HEK293 (cell line): Measurements from ENCODE around the gene SYT10.

Experiments
- CTCF ChIA-PET: fragments of 350-600 bp; formaldehyde crosslinking; extraction: SDS; loops from one replicate; lab custom pipeline; 2021; ENCODE audit warnings: antibody characterized with exemption; lab: Yijun Ruan, JAX
- POLR2A ChIA-PET: fragments of 300-600 bp; formaldehyde crosslinking; extraction: SDS; loops from one replicate; lab custom pipeline; 2020; ENCODE audit warnings: antibody characterized with exemption, inconsistent platforms; lab: Yijun Ruan, JAX
- H3K27ac ChIP-seq: fragments of 200-500 bp; sonication (Bioruptor generic); 2 replicates; pipeline ENCODE4 v1.5.1; 2014; ENCODE audit warnings: low read depth, low read length, control low read depth, inconsistent platforms; ENCODE audit errors: extremely low read depth
- H3K36me3 ChIP-seq, 2 experiments: fragments of 200-500 bp in 1 of 2; sonication (Bioruptor generic) in 1 of 2; 1 replicate in 1 of 2; 2 replicates in 1 of 2; pipeline ENCODE4 v1.5.1; 2014 to 2017; ENCODE audit warnings: inconsistent platforms in 2 of 2, low read length in 2 of 2; ENCODE audit not compliant: control insufficient read depth in 2 of 2, insufficient read depth in 1 of 2
- H3K4me1 ChIP-seq: fragments of 200-500 bp; sonication (Bioruptor generic); 2 replicates; pipeline ENCODE4 v1.5.1; 2014; ENCODE audit warnings: mild to moderate bottlenecking, low read length, inconsistent platforms; ENCODE audit not compliant: control insufficient read depth, insufficient read depth
- H3K4me3 ChIP-seq: 2 replicates; pipeline ENCODE4 v1.5.1; 2011; ENCODE audit warnings: low read depth, mild to moderate bottlenecking, control low read depth, low read length, moderate library complexity
- H3K9me3 ChIP-seq: fragments of 200-500 bp; sonication (Bioruptor generic); 2 replicates; pipeline ENCODE4 v1.5.1; 2014; ENCODE audit warnings: low read depth, low read length, inconsistent platforms; ENCODE audit not compliant: control insufficient read depth, insufficient read depth
- BCL6B ChIP-seq: fragments of 450-650 bp; formaldehyde crosslinking; IDR thresholded peaks from 2 replicates; pipeline ENCODE4 v1.5.1; 2017; ENCODE audit warnings: missing biosample characterization, missing genetic modification characterization
- KLF17 ChIP-seq: fragments of 450-650 bp; formaldehyde crosslinking; IDR thresholded peaks from 2 replicates; pipeline ENCODE4 v1.5.1; 2016; ENCODE audit warnings: missing biosample characterization, missing genetic modification characterization
- OSR2 ChIP-seq: fragments of 450-650 bp; formaldehyde crosslinking; IDR thresholded peaks from 2 replicates; pipeline ENCODE4 v1.5.1; 2016; ENCODE audit warnings: missing biosample characterization, missing genetic modification characterization
- PBX3 ChIP-seq: sonication (generic); formaldehyde crosslinking; IDR thresholded peaks from 2 replicates; pipeline ENCODE4 v1.8.1; 2022; ENCODE audit warnings: mild to moderate bottlenecking, moderate library complexity, missing genetic modification reagents
- PRDM2 ChIP-seq: fragments of 450-650 bp; formaldehyde crosslinking; IDR thresholded peaks from 2 replicates; pipeline ENCODE4 v1.5.1; 2016; ENCODE audit warnings: missing biosample characterization, missing genetic modification characterization, borderline replicate concordance
- RBAK ChIP-seq: fragments of 450-650 bp; formaldehyde crosslinking; IDR thresholded peaks from 2 replicates; pipeline ENCODE4 v1.5.1; 2016; ENCODE audit warnings: missing biosample characterization, missing genetic modification characterization
- SP3 ChIP-seq: fragments of 450-650 bp; formaldehyde crosslinking; IDR thresholded peaks from 2 replicates; pipeline ENCODE4 v1.5.1; 2016; ENCODE audit warnings: missing biosample characterization, missing genetic modification characterization
- ZBTB20 ChIP-seq: fragments of 450-650 bp; formaldehyde crosslinking; IDR thresholded peaks from 2 replicates; pipeline ENCODE4 v1.5.1; 2016; ENCODE audit warnings: missing biosample characterization, missing genetic modification characterization
- ZEB2 ChIP-seq: fragments of 450-650 bp; formaldehyde crosslinking; IDR thresholded peaks from 2 replicates; pipeline ENCODE4 v1.5.1; 2016; ENCODE audit warnings: missing biosample characterization, missing genetic modification characterization
- ZFP37 ChIP-seq: fragments of 450-650 bp; formaldehyde crosslinking; IDR thresholded peaks from 2 replicates; pipeline ENCODE4 v1.5.1; 2016; ENCODE audit warnings: missing biosample characterization, missing genetic modification characterization
- ZFP41 ChIP-seq: fragments of 450-650 bp; formaldehyde crosslinking; IDR thresholded peaks from 2 replicates; pipeline ENCODE4 v1.5.1; 2016; ENCODE audit warnings: missing biosample characterization, missing genetic modification characterization, borderline replicate concordance
- ZNF10 ChIP-seq: fragments of 450-650 bp; formaldehyde crosslinking; IDR thresholded peaks from 2 replicates; pipeline ENCODE4 v1.5.1; 2017; ENCODE audit warnings: missing biosample characterization, missing genetic modification characterization
- ZNF140 ChIP-seq: fragments of 450-650 bp; formaldehyde crosslinking; IDR thresholded peaks from 2 replicates; pipeline ENCODE4 v1.5.1; 2016; ENCODE audit warnings: missing biosample characterization, missing genetic modification characterization
- ZNF596 ChIP-seq: fragments of 450-650 bp; IDR thresholded peaks from 2 replicates; pipeline ENCODE4 v1.5.0; 2018; ENCODE audit warnings: missing biosample characterization, mild to moderate bottlenecking, missing genetic modification characterization, moderate library complexity
- ZNF629 ChIP-seq: fragments of 450-650 bp; formaldehyde crosslinking; IDR thresholded peaks from 2 replicates; pipeline ENCODE4 v1.5.1; 2017; ENCODE audit warnings: missing biosample characterization, missing genetic modification characterization
- ZNF670 ChIP-seq: fragments of 450-650 bp; formaldehyde crosslinking; IDR thresholded peaks from 2 replicates; pipeline ENCODE4 v1.5.1; 2016; ENCODE audit warnings: missing biosample characterization, missing genetic modification characterization, low read depth
- ZNF792 ChIP-seq: fragments of 450-650 bp; formaldehyde crosslinking; IDR thresholded peaks from 2 replicates; pipeline ENCODE4 v1.5.1; 2016; ENCODE audit warnings: missing biosample characterization, missing genetic modification characterization

Gene SYT10

DNA sequence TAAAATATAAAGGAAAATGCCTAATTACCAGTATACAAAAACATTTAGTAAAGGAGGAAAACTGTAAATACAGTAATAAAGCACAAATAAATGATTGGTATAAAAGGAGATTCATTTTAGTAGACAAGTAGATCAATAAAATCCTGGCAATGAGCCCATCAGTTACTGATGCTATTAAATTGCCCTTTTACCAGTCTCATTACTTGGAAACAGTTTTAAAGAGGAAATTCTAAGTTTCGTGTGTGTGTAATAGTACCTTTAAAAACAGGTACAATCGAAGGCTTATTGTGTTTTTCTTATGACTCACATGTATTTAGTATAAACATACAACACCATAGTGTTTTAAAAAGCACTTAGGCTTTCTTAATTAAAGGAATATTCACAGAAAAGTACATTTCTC is 46.4 kb upstream of the SYT10 start:
- TF ChIP-seq ZNF10 (tag by site-specific recombination) (no peak), BCL6B (tag by site-specific recombination) (peak; percentile 81), SP3 (tag by site-specific recombination) (no peak), ZNF670 (tag by site-specific recombination) (no peak), KLF17 (tag by site-specific recombination) (no peak)
- CTCF ChIA-PET, result no interaction called here
- H3K27ac ChIP-seq, result no peak overlapping the region
- no peaks in the 10 kb centered on the region for H3K9me3 ChIP-seq
- H3K4me1 ChIP-seq, result peaks cover 8% of the 10 kb centered on the region; the same call in 1 of the 2 replicates
- POLR2A ChIA-PET, result no interaction called here
- H3K4me3 ChIP-seq, result no peak overlapping the region
- no peaks in the 10 kb centered on the region for H3K36me3 ChIP-seq

GRCh38 chr12:33484161-33484560 is 44.5 kb upstream of the SYT10 start:
- ChIA-PET CTCF (no interaction called here), POLR2A (no interaction called here)
- Histone ChIP-seq H3K9me3 (no peaks in the 10 kb centered on the region), H3K27ac (no peak overlapping the region), H3K4me1 (peaks cover 8% of the 10 kb centered on the region; the same call in 1 of the 2 replicates), H3K36me3 (no peaks in the 10 kb centered on the region), H3K4me3 (no peak overlapping the region)
- TF ChIP-seq ZEB2 (tag by site-specific recombination) (no peak), ZNF140 (tag by site-specific recombination) (no peak), ZFP37 (tag by site-specific recombination) (no peak), ZNF670 (tag by site-specific recombination) (no peak), OSR2 (tag by site-specific recombination) (no peak), ZBTB20 (tag by site-specific recombination) (no peak), PRDM2 (tag by site-specific recombination) (no peak), SP3 (tag by site-specific recombination) (no peak), ZNF792 (tag by site-specific recombination) (no peak), ZNF596 (no peak), ZFP41 (tag by site-specific recombination) (no peak), RBAK (tag by site-specific recombination) (no peak), PBX3 (CRISPR knock-in tag) (no peak), ZNF629 (tag by site-specific recombination) (no peak)
